Stimulated activated CD8-positive, alpha-beta memory T cell treated with anti-CD3 and anti-CD28 coated beads, Interleukin-7, amount 100 ng/mL, for 24 hours (primary cell): ENCODE results near the gene ADRM1.

Experiments
- DNase-seq: peaks from one replicate; pipeline ENCODE4 v3.0.0-alpha.2; 2020; ENCODE audit warnings: low read depth

Gene ADRM1

GRCh38 chr20:62339647-62340062 is 36.9 kb downstream of the ADRM1 start:
- DNase-seq, result no peak

- DNase-seq, result no peak
These were observed 40.1 kb downstream of the ADRM1 start for GRCh38 chr20:62342910-62343309.

- no peak for DNase-seq
These were observed 41.3 kb downstream of the ADRM1 start for GRCh38 chr20:62344092-62344491.

GRCh38 chr20:62344782-62345181 is 42.0 kb downstream of the ADRM1 start:
- DNase-seq, result no peak

GRCh38 chr20:62345681-62346370 is 43.0 kb downstream of the ADRM1 start:
- no peak for DNase-seq

GRCh38 chr20:62346398-62347150 is 43.8 kb downstream of the ADRM1 start:
- DNase-seq, result no peak

GRCh38 chr20:62347151-62347404 is 44.3 kb downstream of the ADRM1 start:
- no peak for DNase-seq

- no peak for DNase-seq
These were observed 44.6 kb downstream of the ADRM1 start for GRCh38 chr20:62347445-62347844.

GRCh38 chr20:62348604-62349003 is 45.8 kb downstream of the ADRM1 start:
- no peak for DNase-seq

GRCh38 chr20:62349556-62350097 is 46.8 kb downstream of the ADRM1 start:
- DNase-seq, result no peak

- DNase-seq, result no peak
These were observed 47.4 kb downstream of the ADRM1 start for GRCh38 chr20:62350098-62350628.

- no peak for DNase-seq
These were observed 48.0 kb downstream of the ADRM1 start for GRCh38 chr20:62350629-62351422.

GRCh38 chr20:62351469-62352401 is 48.9 kb downstream of the ADRM1 start:
- no peak for DNase-seq

- no peak for DNase-seq
These were observed 49.8 kb downstream of the ADRM1 start for GRCh38 chr20:62352402-62353288.

GRCh38 chr20:62353289-62354030 is 50.7 kb downstream of the ADRM1 start:
- no peak for DNase-seq

- DNase-seq, result no peak
These were observed 51.4 kb downstream of the ADRM1 start for GRCh38 chr20:62354031-62354808.

- no peak for DNase-seq
These were observed 52.1 kb downstream of the ADRM1 start for GRCh38 chr20:62354811-62355341.

- DNase-seq, result no peak
These were observed 52.7 kb downstream of the ADRM1 start for GRCh38 chr20:62355516-62355877.
